NCI-H146 (cell line): ENCODE data around the gene RIPPLY3.
"Not testable (repeated sequence)": the region's sequence is repeated elsewhere in the genome, so short reads cannot be mapped to it uniquely, and the experiment has no call there.

Source experiments
- DNase-seq: peaks from one replicate; lab custom pipeline; 2025; lab: John Stamatoyannopoulos, UW

Gene RIPPLY3

DNA sequence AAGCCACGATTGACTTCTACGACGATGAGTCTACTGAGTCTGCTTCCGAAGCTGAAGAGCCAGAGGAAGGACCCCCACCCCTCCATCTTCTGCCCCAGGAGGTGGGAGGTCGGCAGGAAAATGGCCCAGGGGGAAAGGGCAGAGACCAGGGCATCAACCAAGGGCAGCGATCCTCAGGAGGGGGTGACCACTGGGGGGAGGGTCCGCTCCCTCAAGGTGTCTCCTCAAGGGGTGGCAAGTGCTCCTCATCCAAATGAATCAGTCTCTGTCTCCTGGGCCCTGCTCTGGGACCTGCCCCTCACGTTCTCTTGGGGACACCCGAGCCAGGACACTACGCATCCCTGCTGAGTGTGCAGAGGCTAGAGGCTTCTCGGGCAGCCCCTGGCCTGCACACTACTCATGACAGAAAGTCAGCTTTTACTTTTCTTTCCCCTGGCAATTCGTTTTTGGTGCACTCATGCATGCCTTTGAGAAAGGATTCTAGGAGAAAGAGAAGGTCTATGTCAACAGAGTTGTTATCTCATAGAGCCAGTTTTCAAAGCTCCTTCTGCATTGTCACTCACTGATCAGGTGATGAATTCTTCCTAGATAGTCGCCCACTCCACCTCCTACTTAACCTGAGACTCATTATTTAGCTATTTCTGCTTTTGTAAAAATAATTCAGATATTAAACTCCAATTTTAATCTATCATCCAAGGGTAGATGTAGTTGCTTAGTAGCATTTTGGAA lies 11.6 kb downstream of the RIPPLY3 start:
- DNase-seq, result no peak

DNA sequence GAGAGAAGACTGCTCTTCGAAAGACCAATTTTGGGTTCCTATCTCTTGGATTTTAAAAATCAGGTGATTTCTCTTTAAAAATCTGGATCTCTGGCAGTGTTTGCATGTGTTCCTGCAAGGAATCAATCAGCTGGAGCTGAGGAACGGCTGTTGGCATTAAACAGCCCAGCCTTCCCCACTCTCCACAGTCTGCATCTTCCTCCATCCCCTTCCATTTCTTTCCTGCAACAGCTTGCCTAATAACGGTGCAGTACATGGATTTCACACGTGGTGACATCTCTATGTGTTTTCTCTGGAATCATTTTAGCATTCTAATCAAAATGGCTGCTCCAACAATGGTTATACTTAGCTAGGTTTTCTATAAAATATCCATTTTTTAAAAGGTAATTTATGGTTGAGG lies 20.0 kb downstream of the RIPPLY3 start:
- DNase-seq, result no peak

- no peak for DNase-seq
These were observed 22.1 kb downstream of the RIPPLY3 start for GRCh38 chr21:37028570-37028969.

GRCh38 chr21:37030864-37031263 lies 24.4 kb downstream of the RIPPLY3 start:
- no peak for DNase-seq

DNA sequence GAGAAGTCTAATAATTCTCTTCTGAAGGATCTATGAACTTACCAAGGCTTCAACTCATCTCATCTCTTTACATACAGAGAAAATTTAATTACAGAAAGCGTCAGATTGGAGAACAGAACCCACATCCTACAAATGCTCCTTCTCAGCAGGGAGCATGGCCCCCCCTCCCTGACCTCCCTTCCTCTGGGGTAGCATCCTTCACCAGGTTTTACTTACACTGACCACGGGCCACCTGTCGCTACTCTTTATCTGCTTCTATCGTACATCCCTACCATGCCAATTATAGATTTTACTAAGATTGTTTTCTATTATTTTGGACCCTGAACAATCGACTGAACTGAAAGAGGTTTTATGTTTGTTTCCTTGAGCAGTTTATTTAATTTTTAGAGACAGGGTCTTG lies 25.8 kb downstream of the RIPPLY3 start:
- DNase-seq, result no peak

- no peak for DNase-seq
These were observed 26.5 kb downstream of the RIPPLY3 start for GRCh38 chr21:37032877-37033471.

DNA sequence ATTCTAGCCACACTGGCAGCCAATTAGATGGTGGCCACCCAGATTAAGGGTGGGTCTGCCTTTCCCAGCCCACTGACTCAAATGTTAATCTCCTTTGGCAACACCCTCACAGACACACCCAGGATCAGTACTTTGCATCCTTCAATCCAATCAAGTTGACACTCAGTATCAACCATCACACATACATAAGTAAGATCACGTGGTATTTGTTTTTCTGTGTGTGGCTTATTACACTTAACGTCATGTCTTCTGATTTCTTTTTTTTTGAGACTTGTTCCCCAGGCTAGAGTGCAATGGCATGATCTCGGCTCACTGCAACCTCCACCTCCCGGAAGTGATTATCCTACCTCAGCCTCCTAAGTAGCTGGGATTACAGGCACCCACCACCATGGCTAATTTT lies 27.9 kb downstream of the RIPPLY3 start:
- DNase-seq, result not testable (repeated sequence)

DNA sequence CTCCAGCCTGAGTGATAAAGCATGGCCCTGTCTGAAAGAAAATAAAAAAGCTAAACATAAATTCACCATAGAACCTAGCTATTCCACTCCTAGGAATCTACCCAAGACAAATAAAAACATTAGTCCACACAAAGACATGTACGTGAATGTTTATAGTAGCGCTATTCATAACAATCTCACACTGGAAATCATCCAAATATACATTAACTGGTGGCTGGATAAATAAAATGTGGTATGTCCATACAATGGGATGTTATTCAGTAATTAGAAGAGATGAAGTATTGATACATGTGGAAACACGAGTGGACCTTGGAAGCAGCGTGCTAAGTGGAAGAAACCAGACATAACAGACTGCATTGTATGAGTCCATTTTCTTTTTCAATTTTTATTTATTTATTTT lies 29.7 kb downstream of the RIPPLY3 start:
- no peak for DNase-seq

GRCh38 chr21:37039411-37040075 lies 33.0 kb downstream of the RIPPLY3 start:
- DNase-seq, result no peak

GRCh38 chr21:37040212-37040611 lies 33.7 kb downstream of the RIPPLY3 start:
- DNase-seq, result no peak

GRCh38 chr21:37041706-37042271 lies 35.3 kb downstream of the RIPPLY3 start:
- peak; percentile 62 for DNase-seq

GRCh38 chr21:37043818-37044217 lies 37.3 kb downstream of the RIPPLY3 start:
- DNase-seq, result no peak

DNA sequence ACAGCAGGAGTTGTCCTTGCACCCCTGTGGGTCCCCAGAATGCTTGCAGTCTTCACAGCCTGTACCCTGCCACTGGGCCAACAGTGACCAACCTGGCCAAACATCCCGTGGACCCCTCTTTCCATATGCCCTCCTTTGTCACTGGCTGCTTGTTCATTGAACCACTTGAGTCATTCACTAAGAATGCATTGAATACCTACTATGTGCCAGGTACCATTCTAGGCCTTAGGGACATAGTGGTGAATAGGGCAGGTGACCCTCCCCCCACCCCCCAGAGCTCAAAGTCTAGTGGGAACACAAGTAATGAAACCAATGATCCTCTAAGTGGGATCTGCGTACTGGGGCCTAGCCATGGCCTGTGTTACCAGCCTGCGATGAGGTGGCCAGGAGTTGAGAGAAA lies 38.1 kb downstream of the RIPPLY3 start:
- DNase-seq, result no peak

GRCh38 chr21:37045149-37045548 lies 38.6 kb downstream of the RIPPLY3 start:
- DNase-seq, result no peak

GRCh38 chr21:37045556-37045955 lies 39.1 kb downstream of the RIPPLY3 start:
- no peak for DNase-seq

DNA sequence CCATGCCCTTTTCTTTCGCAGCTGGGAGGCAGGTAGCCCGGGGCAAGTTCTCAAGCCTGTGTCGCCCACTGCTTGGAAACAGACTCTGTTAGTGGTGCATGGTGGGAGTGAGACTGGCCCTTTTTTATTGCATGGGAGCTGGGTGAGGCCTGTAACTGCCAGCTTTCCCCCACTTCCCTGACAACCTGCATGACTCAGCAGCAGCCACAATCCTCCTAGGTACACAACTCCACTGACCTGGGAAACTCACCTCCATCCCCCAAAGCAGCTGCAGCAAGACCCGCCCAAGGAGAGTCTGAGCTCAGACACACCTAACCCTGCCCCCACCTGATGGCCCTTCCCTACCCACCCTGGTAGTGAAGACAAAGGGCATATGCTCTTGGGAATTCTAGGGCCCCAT lies 40.6 kb downstream of the RIPPLY3 start:
- DNase-seq, result peak; percentile 18

GRCh38 chr21:37049741-37050140 lies 43.2 kb downstream of the RIPPLY3 start:
- not testable (repeated sequence) for DNase-seq

DNA sequence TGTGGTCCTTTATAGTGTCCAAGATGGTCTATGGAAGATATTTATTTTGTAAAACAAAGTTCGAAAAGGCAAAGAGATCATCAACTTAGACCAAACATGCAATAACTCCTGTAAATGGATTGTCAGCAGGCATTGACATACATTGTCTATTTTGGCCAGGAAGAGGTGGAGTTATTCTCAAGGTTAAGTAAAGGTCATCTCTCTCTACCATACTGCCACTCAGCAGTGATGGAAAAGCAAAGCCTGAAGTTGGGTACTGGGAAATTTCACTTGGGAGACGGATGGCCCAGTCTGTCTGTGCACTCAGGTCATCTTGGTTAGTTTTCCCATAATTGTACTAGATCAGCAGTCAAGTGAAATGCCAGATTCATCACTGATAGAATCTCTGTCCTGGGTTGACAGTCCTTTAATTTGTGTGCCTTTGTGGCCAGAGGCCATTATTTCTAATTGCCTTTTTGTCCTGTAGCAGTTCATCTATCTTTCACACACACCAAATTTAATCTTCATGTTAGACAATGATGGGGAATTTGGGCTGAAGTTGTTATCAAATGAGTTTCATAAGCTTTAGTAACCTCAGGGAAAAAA lies 48.9 kb downstream of the RIPPLY3 start:
- DNase-seq, result no peak

GRCh38 chr21:37057614-37058013 lies 51.1 kb downstream of the RIPPLY3 start:
- DNase-seq, result no peak

DNA sequence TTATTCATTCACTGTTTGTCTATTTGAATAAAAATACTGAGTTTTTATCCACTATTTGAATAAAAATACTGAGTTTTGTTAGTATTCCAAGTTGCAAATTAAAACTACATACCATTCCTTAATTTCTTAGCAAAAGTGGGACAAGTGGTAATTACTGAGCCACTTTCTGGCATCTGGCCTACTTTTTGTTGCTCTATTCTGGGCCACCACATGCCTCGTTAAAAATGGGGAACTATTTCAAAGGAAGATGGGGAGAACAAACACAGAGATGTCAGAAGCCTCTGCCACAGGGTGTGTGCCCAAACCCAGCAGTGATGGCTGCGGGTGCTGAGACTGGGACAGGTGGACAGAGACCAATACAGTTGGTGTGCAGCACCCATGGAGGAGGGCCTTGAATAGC lies 51.8 kb downstream of the RIPPLY3 start:
- peak; percentile 4 for DNase-seq

GRCh38 chr21:37059181-37059580 lies 52.7 kb downstream of the RIPPLY3 start:
- DNase-seq, result no peak

GRCh38 chr21:37060296-37060695 lies 53.8 kb downstream of the RIPPLY3 start:
- peak; percentile 97 for DNase-seq
